Measurements from ENCODE around the gene ACSL6. TPM values are rescaled to one million over a fixed set of nuclear protein-coding genes. Genes with fewer than 3 reads are reported as not detected.

ACSL6 gene
- total and polyA plus RNA-seq, 8 donors: 0.45 to 1.3 (median 0.96) TPM

DNA sequence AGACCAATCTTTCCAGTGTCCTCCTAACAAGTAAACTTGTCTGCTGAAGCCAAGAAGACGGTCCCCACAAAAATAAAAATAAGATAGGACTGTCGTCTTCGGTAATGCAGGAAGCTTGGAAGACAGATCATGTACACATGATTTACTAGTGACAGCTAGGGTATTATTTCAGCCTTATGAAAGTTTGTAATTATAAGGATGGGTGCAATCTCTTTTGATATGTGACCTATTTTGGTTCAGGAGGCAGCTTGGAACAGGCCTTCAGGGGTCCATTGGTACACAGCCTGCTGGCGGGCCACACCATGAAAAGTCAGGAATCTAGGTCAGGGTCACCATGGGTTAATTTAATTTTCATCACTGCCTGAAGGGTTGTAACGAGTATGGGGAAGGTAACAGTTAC is 52.3 kb downstream of the ACSL6 start:
- TF ChIP-seq, protein P1, sequence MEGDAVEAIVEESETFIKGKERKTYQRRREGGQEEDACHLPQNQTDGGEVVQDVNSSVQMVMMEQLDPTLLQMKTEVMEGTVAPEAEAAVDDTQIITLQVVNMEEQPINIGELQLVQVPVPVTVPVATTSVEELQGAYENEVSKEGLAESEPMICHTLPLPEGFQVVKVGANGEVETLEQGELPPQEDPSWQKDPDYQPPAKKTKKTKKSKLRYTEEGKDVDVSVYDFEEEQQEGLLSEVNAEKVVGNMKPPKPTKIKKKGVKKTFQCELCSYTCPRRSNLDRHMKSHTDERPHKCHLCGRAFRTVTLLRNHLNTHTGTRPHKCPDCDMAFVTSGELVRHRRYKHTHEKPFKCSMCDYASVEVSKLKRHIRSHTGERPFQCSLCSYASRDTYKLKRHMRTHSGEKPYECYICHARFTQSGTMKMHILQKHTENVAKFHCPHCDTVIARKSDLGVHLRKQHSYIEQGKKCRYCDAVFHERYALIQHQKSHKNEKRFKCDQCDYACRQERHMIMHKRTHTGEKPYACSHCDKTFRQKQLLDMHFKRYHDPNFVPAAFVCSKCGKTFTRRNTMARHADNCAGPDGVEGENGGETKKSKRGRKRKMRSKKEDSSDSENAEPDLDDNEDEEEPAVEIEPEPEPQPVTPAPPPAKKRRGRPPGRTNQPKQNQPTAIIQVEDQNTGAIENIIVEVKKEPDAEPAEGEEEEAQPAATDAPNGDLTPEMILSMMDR (IDR thresholded peaks at IDR 0.05): no peak
- H3K27me3 ChIP-seq: no peaks in the 10 kb centered on the region
- no peak overlapping the region for H3K27ac ChIP-seq
- intact Hi-C loops (cut with DNase I): no loop called here
- no peak for DNase-seq
- H3K4me3 ChIP-seq: no peak overlapping the region
- no peaks in the 10 kb centered on the region for H3K36me3 ChIP-seq
- no peaks in the 10 kb centered on the region for H3K9me3 ChIP-seq
- no peak for ATAC-seq
- no peaks in the 10 kb centered on the region for H3K4me1 ChIP-seq

DNA sequence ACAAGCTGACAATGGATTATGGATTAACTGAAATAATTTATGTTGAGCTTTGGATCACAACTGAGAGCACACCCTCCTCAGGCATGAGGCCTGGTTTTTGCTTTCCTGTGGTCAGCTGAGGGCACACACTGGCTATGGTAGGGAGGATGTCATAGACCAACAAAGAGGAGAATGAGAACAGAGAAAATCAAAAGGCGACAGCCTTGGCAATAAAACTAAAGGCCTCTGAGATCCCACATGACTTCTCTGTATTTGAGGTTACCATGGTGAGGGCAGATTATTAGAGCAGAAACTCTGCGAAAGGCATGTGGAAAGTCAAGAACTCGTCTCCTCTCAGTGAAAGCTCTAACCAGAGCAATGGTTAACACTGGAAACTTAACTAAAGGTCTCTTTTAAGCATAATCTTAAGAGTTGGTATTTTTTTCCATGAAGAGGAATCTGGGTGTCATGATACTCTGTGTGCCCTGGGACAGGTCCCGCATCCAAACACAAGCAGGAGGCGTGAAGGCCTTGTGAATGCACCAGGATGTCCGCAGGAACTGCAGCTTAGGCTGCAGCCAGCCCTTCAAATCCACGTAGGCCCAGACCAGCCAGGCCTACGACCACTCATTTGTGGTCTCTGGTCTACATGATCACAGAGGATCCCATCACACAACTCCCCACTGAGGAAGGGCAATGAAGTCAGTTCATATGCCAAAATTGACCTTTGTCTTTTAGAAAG is 53.6 kb downstream of the ACSL6 start:
- ATAC-seq: no peak
- no peaks in the 10 kb centered on the region for H3K36me3 ChIP-seq
- no peaks in the 10 kb centered on the region for H3K27me3 ChIP-seq
- intact Hi-C loops (cut with DNase I): no loop called here
- H3K27ac ChIP-seq: no peak overlapping the region
- H3K4me3 ChIP-seq: no peak overlapping the region
- TF ChIP-seq, protein P1 (IDR thresholded peaks at IDR 0.05): no peak
- DNase-seq: no peak
- no peaks in the 10 kb centered on the region for H3K9me3 ChIP-seq
- no peaks in the 10 kb centered on the region for H3K4me1 ChIP-seq

DNA sequence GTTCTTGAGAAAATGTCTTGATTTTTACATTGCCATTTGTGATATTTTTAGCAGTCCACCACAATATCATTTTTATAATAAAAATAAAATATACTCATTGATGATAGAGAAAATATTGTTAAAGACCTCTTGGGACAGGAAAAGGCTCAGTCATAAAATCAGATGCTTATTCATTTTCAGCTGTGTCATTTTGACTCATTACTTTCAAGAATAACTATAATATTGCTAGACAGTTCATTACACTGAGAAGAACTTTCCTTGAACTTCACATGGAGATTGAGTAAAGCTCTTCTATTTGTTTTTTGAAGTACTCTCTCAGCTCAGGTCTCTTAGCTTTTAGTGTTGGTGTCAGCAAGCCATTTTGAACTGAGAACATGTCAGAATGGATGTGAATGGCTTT is 57.5 kb downstream of the ACSL6 start:
- H3K4me1 ChIP-seq: no peaks in the 10 kb centered on the region
- no peak overlapping the region for H3K27ac ChIP-seq
- H3K27me3 ChIP-seq: no peaks in the 10 kb centered on the region
- intact Hi-C loops (cut with DNase I): no loop called here
- no peak for ATAC-seq
- TF ChIP-seq, protein P1 (IDR thresholded peaks at IDR 0.05): no peak
- no peak for DNase-seq
- no peaks in the 10 kb centered on the region for H3K36me3 ChIP-seq
- no peak overlapping the region for H3K4me3 ChIP-seq
- H3K9me3 ChIP-seq: no peaks in the 10 kb centered on the region

DNA sequence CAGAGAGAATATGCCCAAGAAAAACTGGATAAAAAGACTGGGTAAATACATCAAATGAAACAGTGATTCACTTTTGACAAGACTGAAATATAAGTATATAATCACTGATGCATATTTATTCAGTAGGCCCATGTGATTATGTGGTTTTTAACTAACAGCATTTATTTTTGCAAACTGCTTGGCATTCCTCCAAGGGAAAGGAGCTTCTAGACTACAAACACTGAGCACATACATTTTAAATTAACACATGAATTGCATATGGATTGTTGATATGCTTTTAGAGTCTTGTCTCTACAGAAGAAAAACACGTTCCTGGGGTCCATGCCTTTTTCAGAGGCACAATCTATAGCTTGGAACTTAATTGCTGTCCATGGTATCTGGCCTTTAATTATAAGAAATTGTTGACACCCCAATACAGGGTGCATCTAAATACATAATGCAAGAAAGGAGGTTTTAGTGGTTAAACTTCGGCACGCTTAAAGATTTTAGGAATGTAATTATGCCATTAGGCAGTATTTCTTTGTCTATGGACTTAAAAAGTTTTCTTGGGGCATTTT is 59.1 kb downstream of the ACSL6 start:
- intact Hi-C loops (cut with DNase I): no loop called here
- H3K9me3 ChIP-seq: no peaks in the 10 kb centered on the region
- H3K4me1 ChIP-seq: no peaks in the 10 kb centered on the region
- H3K27ac ChIP-seq: no peak overlapping the region
- TF ChIP-seq, protein P1 (IDR thresholded peaks at IDR 0.05): no peak
- no peak overlapping the region for H3K4me3 ChIP-seq
- no peaks in the 10 kb centered on the region for H3K36me3 ChIP-seq
- ATAC-seq: no peak
- DNase-seq: peak in 2 of 4 donors; percentile 6 to 8
- H3K27me3 ChIP-seq: no peaks in the 10 kb centered on the region

DNA sequence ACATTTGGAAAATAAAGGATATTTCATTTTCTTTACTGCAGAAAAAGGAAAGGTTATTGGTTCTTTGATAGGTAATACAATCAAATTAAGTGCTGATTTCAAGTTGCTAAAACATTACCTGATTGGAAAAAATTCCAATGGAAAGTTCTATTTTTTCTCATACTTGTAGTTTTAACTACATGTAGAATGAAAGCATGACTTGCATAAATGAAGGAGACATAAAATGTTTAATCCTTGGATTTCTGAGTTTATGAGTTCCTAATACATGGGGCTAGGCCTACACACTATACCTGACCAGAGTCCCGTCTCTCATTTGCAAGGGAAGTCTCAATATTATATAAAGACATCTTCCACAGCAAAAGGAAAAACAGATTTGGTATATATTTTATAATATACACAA is 60.8 kb downstream of the ACSL6 start:
- Histone ChIP-seq H3K36me3 (no peaks in the 10 kb centered on the region), H3K27me3 (no peaks in the 10 kb centered on the region), H3K27ac (no peak overlapping the region), H3K4me1 (no peaks in the 10 kb centered on the region), H3K4me3 (no peak overlapping the region), H3K9me3 (no peaks in the 10 kb centered on the region)
- DNase-seq (no peak), ATAC-seq (no peak)
- intact Hi-C loops (cut with DNase I): no loop called here
- TF ChIP-seq, protein P1 (IDR thresholded peaks at IDR 0.05): no peak
